Kidney epithelial cell (primary cell): Measurements from ENCODE around the gene CHD6. TPM values are rescaled to one million over a fixed set of nuclear protein-coding genes. Genes with fewer than 3 reads are reported as not detected.

ENCODE experiments used
- DNase-seq: peaks from one replicate; pipeline ENCODE4 v3.0.0-alpha.2; 2010; ENCODE audit warnings: low read depth
- H3K27me3 ChIP-seq: 2 replicates; pipeline ENCODE4 v1.6.0; 2011; ENCODE audit warnings: low read length; ENCODE audit not compliant: control insufficient read depth, insufficient read depth
- H3K36me3 ChIP-seq: 2 replicates; pipeline ENCODE4 v1.5.1; 2011; ENCODE audit warnings: low read length; ENCODE audit not compliant: control insufficient read depth, insufficient read depth
- H3K4me3 ChIP-seq: 2 replicates; pipeline ENCODE4 v1.5.1; 2011; ENCODE audit warnings: low read depth, mild to moderate bottlenecking, control low read depth, low read length
- total RNA-seq: library from RNA; depleted of rRNA; stranded (reverse); fragments of >200 nt; gene quantifications from 2 replicates; pipeline ENCODE4 v1.2.3, GENCODE V29; 2015
- TF ChIP-seq, protein P1 (sequence below): IDR thresholded peaks from 2 replicates; pipeline ENCODE4 v1.5.1; 2011; ENCODE audit warnings: mild to moderate bottlenecking, moderate library complexity, low read length, control low read depth, inconsistent platforms; ENCODE audit not compliant: insufficient read depth, poor library complexity, severe bottlenecking

CHD6 gene
- total RNA-seq, 1 donor from 2014 or later: 19.6 TPM

DNA sequence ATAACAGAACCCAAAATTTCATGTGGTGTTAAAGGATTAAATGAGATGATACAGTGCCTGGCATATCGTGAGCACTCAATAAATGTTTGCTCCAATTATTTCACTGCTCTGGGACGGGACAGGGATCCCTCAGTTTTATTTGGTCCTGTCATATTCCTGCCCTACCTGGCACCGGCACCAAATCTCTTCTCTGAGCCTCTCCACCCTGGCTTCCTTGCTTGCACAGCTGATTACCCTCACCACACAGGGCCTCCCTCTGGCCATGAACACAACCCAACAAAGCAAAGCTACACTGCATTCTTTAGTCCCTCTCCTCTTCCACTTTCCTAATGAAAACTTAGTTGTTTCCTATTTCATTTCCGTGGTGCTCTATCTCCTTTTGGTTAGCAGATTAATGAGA, 16.4 kb downstream of the CHD6 start:
- Histone ChIP-seq H3K4me3 (no peak overlapping the region), H3K36me3 (no peaks in the 10 kb centered on the region), H3K27me3 (no peaks in the 10 kb centered on the region)
- TF ChIP-seq, protein P1, sequence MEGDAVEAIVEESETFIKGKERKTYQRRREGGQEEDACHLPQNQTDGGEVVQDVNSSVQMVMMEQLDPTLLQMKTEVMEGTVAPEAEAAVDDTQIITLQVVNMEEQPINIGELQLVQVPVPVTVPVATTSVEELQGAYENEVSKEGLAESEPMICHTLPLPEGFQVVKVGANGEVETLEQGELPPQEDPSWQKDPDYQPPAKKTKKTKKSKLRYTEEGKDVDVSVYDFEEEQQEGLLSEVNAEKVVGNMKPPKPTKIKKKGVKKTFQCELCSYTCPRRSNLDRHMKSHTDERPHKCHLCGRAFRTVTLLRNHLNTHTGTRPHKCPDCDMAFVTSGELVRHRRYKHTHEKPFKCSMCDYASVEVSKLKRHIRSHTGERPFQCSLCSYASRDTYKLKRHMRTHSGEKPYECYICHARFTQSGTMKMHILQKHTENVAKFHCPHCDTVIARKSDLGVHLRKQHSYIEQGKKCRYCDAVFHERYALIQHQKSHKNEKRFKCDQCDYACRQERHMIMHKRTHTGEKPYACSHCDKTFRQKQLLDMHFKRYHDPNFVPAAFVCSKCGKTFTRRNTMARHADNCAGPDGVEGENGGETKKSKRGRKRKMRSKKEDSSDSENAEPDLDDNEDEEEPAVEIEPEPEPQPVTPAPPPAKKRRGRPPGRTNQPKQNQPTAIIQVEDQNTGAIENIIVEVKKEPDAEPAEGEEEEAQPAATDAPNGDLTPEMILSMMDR: no peak
- DNase-seq: no peak

- Histone ChIP-seq H3K27me3 (no peaks in the 10 kb centered on the region), H3K4me3 (no peak overlapping the region), H3K36me3 (no peaks in the 10 kb centered on the region)
- TF ChIP-seq, protein P1: no peak
- no peak for DNase-seq
Measured at GRCh38 chr20:41600926-41601631, 17.1 kb downstream of the CHD6 start.

DNA sequence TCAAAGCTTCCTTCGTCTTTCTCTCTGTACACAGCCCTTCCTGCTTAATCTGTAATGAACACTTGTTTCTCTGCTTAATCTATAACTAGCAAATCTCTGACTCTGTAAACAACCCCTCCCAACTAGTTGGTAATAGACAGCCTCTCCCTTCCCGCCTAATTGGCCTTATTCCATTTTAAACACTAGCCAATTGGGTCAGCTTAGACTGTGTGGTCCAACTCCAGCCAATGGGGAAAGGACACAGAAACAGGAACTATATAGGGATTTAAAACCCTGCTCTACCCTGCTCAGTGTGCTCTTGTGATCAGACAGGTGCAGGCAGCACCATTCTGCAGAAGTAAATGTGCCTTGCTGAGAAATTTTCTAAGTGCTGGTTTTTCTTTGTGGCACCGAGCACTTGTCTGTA, 18.5 kb downstream of the CHD6 start:
- Histone ChIP-seq H3K27me3 (no peaks in the 10 kb centered on the region), H3K36me3 (no peaks in the 10 kb centered on the region), H3K4me3 (no peak overlapping the region)
- TF ChIP-seq, protein P1: no peak
- DNase-seq: no peak

GRCh38 chr20:41598719-41599118, 19.5 kb downstream of the CHD6 start:
- H3K27me3 ChIP-seq: no peaks in the 10 kb centered on the region
- H3K4me3 ChIP-seq: no peak overlapping the region
- DNase-seq: no peak
- H3K36me3 ChIP-seq: no peaks in the 10 kb centered on the region
- TF ChIP-seq, protein P1: no peak

GRCh38 chr20:41594514-41595322, 23.5 kb downstream of the CHD6 start:
- TF ChIP-seq, protein P1: no peak
- Histone ChIP-seq H3K4me3 (no peak overlapping the region), H3K27me3 (no peaks in the 10 kb centered on the region), H3K36me3 (no peaks in the 10 kb centered on the region)
- no peak for DNase-seq
